OCI-LY3 (cell line): ENCODE measurements around the gene MORC2.

ENCODE experiments used
- EZH2phosphoT487 ChIP-seq: fragments of 200-600 bp; shearing (Covaris generic); IDR thresholded peaks from 2 replicates; pipeline ENCODE4 v1.6.1; 2018; ENCODE audit warnings: antibody characterized with exemption, mixed run types, low read depth
- TF ChIP-seq, protein P1 (sequence below): fragments of 200-600, 300-600 bp; sonication (generic); IDR thresholded peaks from 2 replicates; pipeline ENCODE4 v1.5.1; 2014; ENCODE audit warnings: antibody characterized with exemption, low read length, low read depth

DNA sequence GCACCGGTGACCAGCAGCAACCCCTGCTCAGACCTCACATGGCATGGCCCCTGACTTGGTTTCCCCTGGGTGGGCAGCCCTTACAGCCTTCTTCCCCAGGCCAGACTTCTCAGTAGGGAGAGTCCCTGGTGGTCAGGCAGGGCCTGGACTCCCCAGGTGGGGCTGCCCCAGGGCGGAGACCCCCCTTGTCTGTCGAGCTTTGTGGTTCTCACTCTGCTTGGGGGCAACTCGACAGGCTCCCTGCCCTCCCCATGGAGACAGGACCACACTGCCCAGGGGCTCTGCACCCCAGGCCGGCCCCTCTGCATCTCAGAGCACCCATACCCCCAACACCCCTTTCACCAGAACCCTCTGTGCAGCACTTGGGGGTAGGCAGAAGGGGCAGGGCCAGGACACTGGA is 87.7 kb downstream of the MORC2 start:
- TF ChIP-seq, protein P1, sequence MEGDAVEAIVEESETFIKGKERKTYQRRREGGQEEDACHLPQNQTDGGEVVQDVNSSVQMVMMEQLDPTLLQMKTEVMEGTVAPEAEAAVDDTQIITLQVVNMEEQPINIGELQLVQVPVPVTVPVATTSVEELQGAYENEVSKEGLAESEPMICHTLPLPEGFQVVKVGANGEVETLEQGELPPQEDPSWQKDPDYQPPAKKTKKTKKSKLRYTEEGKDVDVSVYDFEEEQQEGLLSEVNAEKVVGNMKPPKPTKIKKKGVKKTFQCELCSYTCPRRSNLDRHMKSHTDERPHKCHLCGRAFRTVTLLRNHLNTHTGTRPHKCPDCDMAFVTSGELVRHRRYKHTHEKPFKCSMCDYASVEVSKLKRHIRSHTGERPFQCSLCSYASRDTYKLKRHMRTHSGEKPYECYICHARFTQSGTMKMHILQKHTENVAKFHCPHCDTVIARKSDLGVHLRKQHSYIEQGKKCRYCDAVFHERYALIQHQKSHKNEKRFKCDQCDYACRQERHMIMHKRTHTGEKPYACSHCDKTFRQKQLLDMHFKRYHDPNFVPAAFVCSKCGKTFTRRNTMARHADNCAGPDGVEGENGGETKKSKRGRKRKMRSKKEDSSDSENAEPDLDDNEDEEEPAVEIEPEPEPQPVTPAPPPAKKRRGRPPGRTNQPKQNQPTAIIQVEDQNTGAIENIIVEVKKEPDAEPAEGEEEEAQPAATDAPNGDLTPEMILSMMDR, result no peak
- TF ChIP-seq EZH2phosphoT487, result no peak
